Left cardiac atrium (tissue), 4 donors: Measurements from ENCODE around the gene SH3RF3. TPM values are rescaled to one million over a fixed set of nuclear protein-coding genes. Genes with fewer than 3 reads are reported as not detected.

ENCODE experiments used
- ATAC-seq, 2 donors: fragments of 200-7000 bp; cut with Tn5 transposase; one replicate each; pipeline ENCODE4 v1.9.1; 2020; ENCODE audit warnings: mild to moderate bottlenecking in 2 of 2, moderate library complexity in 2 of 2
- DNase-seq: peaks from one replicate; pipeline ENCODE4 v3.0.0-alpha.2; 2020
- intact Hi-C, 2 donors: fragments of 100-400 bp; cut with DNase I; formaldehyde crosslinking; loops; one replicate each; pipeline versions ENCODE4 v1.14.1 to v1.15.1; 2022 to 2023
- total RNA-seq, 2 donors: library from RNA; stranded (reverse); fragmentation: NEBNext Ultra II Directional; extraction: Animal tissue kit (Norgen Biotek cat#: 25700); gene quantifications; one replicate each; pipeline ENCODE4 v1.2.1, GENCODE V29; 2021
- donor health status: DM: no; HTN: yes; CAD: no.
- donor health status: DM: no; HTN: yes; CAD: no; lungs with severe emphysema.
- donor health status: DM: yes; HTN: yes; CAD: no.
- donor health status: Dilated cardiomyopathy.

The SH3RF3 gene
- total RNA-seq, 2 donors from 2014 or later, result 8.8 to 9.4 TPM

DNA sequence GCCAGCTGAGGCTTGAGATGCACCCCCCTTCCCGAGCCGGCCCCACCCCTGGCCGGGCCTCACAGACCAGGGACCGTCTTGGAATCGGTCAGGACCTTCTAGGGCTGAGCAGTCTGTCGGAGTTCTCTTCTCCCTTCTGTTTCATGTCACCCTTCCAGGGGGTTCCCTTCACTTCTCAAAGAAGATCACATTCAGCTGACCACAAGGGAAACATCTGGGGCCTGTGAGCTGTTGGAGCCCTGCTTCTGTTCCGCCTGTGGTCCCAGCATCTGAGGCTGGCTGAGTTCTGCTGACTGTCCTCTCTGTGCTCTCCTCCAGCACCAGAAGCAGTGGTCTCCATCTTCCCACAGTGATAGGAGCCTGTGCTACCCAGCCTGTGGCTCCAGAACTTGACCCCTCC, 378.2 kb downstream of the SH3RF3 start:
- intact Hi-C loops, result loop anchor here (5.0 to 10.0 kb wide), 3 partner anchors 122 to 380 kb away; partner anchors contain the start of gene SH3RF3 (in 1 of the 2)
- no peak for DNase-seq
- ATAC-seq, result no peak

DNA sequence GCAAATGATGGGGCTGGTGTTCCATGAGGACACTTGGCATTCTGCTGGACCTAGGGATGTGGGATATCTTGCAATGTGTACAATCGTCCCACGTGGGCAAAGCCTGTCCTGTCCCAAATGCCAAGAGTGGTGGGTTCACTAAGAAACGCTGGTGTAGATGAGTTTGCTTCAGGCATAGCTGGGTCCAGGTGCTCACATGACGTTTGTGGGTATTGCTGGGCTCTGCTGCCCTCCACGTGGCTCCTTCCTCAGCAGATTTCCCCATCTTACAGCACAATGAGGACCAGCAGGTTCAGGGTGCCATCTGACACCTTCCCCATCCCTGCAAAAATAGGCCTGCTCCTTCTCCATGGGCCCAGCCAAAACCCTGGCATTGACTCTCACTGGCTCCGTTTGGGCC, 378.8 kb downstream of the SH3RF3 start:
- intact Hi-C loops, result loop anchor here (5.0 to 10.0 kb wide), 3 partner anchors 123 to 381 kb away; partner anchors contain the start of gene SH3RF3 (in 1 of the 2)
- no peak for ATAC-seq
- DNase-seq, result no peak

DNA sequence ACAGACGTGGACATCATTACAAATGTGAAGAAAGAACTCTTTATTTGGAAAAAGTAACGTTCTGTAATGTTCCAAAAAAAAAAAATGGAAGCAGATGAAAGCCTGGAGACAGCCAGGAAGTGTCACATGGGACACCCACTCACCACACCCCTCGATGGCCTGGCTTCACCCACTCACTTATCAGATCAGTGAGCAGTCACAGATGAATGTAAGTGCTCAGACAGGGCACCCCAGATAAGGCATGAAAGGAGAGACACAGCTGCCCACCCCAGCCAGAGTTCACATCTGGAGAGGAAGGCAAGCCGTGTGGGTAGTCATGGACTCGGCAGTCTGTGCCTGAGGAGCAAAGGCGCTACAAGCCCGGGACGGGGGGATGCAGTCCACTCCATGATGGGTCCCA, 379.6 kb downstream of the SH3RF3 start:
- intact Hi-C loops, result loop anchor here (5.0 to 10.0 kb wide), 3 partner anchors 124 to 381 kb away; partner anchors contain the start of gene SH3RF3 (in 1 of the 2)
- no peak for DNase-seq
- no peak for ATAC-seq

- DNase-seq, result peak; percentile 82
- ATAC-seq, result peak; percentile 57 to 74
- intact Hi-C loops, result loop anchor here in 1 of 2 donors (1.0 to 10.0 kb wide), 3 partner anchors 223 to 656 kb away; no protein-coding TSS in a partner anchor
Measured at GRCh38 chr2:109510136-109511028, 381.4 kb downstream of the SH3RF3 start.

- no peak for DNase-seq
- no peak for ATAC-seq
- intact Hi-C loops, result loop anchor here in 1 of 2 donors (5.0 to 10.0 kb wide), 2 partner anchors 224 to 656 kb away; no protein-coding TSS in a partner anchor
Measured at GRCh38 chr2:109511168-109511567, 382.2 kb downstream of the SH3RF3 start.

GRCh38 chr2:109512076-109512475, 383.1 kb downstream of the SH3RF3 start:
- ATAC-seq, result no peak
- intact Hi-C loops, result loop anchor here in 1 of 2 donors (5.0 to 10.0 kb wide), 2 partner anchors 225 to 657 kb away; no protein-coding TSS in a partner anchor
- DNase-seq, result no peak

DNA sequence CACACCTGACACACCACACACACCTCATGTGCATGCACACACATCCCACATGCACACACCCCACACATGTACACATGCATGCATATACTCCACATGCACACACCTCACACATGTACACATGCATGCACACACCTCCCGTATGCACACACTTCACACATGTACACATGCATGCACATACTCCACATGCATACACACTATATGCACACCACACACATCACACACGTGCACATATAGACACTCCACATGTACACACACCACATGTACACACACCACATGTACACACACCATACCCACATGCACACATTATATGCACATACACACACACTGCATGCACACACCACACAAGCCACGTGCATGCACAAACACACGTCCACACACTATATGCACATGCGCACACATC, 384.2 kb downstream of the SH3RF3 start:
- intact Hi-C loops, result loop anchor here in 1 of 2 donors (5.0 to 10.0 kb wide), 2 partner anchors 226 to 658 kb away; no protein-coding TSS in a partner anchor
- no peak for DNase-seq
- ATAC-seq, result no peak

DNA sequence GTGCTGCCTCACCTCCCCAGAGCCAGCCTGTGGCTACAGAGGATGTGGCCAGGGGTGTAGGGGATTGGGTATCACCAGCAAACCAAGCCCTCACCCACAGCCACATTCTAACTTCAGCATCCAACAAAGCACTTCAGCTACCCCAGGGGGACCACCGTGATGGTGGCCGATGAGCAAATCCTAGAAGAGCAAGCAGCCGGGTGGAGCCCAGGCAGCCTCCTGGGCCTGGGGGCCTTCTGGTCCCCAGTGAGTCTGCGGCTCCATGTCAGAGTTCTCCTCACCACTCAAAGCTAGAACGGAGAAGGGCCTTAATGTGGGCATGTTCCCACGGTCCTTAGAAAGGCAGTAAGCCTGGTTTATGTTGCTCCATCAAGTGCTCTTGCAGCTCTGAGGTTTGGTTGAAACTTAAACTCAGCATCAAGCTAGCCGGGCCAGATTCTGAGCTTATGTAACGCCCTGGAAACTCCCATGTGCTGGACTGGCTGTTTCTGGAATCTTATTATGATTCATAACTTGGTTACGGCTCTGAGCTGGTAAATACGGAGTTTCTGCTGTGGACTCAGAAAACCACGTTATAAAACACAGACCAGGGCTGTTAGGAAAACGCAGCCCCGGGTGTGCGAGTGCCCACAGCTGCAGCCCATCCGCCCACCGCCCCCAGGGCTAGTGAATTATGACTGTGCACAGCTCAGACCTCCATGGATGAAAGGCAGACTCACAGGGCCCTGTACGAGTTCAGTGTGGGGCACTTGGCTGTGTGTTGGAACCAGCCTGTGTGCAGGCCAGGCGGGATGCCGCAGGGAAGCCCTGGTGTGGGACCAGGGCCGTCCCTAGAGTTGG, 385.0 kb downstream of the SH3RF3 start:
- ATAC-seq, result peak; percentile 74 to 76
- intact Hi-C loops, result loop anchor here in 1 of 2 donors (5.0 to 10.0 kb wide), 2 partner anchors 227 to 659 kb away; no protein-coding TSS in a partner anchor
- no peak for DNase-seq

- ATAC-seq (no peak), DNase-seq (no peak)
- intact Hi-C loops, result loop anchor here in 1 of 2 donors (5.0 to 10.0 kb wide), 2 partner anchors 228 to 660 kb away; no protein-coding TSS in a partner anchor
Measured at GRCh38 chr2:109514857-109515256, 385.9 kb downstream of the SH3RF3 start.

DNA sequence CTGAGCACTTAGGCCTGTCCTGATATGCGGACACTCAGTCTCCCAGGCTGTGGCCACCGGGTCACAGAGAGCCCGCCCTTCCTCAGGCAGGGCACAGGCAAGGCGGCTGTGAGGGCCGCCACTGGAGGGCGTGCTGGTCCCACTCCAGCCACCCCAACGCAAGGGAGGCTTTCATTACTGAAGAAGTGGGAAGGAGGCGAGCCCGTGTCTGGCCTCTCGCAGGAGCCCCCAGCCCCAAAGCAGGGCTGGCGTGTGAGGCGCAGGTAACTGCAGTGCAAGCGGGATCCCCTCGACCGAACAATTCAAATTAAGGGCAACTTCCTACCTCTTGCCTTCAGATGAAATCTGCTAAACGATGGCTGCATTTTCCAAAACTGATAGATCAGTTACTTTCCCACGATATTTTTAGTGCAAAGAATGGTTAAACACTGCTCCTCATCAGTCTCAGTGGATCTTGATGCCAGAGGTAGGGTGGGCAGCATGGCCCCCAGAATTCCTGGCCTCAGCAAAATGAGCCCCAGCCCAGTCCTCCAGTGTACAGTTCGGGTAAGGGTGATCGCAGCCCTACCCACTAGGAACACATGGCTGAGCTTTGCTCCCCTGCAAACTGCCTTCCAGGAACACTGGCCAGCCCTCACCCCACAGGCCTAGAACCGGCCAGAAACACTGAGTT, 387.6 kb downstream of the SH3RF3 start:
- intact Hi-C loops, result loop anchor here in 1 of 2 donors (10.0 kb wide), 1 partner anchor 662 kb away; no protein-coding TSS in a partner anchor
- ATAC-seq (peak; percentile 34 to 39), DNase-seq (no peak)

- no peak for ATAC-seq
- DNase-seq, result no peak
- intact Hi-C loops, result loop anchor here in 1 of 2 donors (10.0 kb wide), 1 partner anchor 663 kb away; no protein-coding TSS in a partner anchor
Measured at GRCh38 chr2:109517118-109517889, 388.3 kb downstream of the SH3RF3 start.

GRCh38 chr2:109519513-109519912, 390.5 kb downstream of the SH3RF3 start:
- no peak for DNase-seq
- no peak for ATAC-seq
- intact Hi-C loops, result loop anchor here in 1 of 2 donors (10.0 kb wide), 1 partner anchor 665 kb away; no protein-coding TSS in a partner anchor

DNA sequence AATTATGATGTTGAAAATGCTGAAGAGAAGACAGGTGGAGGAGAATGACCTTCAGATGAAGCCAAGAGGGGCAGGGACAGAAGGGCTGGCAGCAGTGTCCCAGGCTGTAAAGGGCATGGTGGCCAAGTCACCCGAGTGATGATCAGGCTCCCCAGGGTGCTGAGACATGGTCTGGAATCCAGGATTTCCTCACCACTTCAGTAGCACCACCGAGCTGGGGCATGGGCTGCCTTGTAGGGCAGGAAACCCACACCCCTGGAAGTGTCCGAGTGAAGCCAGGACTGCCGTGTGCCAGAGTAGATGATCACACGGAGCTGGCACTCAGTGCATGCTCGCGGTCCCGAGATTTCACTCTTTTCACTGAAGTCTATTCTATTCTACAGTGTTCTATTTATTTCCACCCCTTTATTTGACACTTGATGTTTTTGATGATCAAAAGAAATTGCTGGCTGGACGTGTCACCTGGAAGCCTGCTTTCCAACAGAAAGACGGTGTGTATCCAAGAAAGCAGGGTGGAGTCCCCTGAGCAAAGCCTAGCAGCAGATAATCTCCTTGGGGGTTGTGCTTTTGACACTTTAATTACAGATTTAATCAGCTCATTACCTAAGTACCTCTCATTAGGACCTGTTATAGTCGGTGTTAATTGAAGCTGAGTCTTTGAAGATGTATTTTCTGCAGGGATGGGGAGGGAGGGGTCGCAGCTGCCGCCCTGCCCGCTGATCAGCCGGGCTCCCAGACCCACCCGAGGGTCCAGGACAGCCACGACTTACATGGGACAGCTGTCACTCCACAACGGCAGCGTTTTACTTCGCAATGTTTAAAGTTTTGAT, 392.4 kb downstream of the SH3RF3 start:
- DNase-seq (no peak), ATAC-seq (peak in 1 of 2 donors; percentile 48)
- intact Hi-C loops, result no loop called here

- intact Hi-C loops, result no loop called here
- DNase-seq (no peak), ATAC-seq (no peak)
Measured at GRCh38 chr2:109522063-109522374, 393.0 kb downstream of the SH3RF3 start.

GRCh38 chr2:109523121-109523520, 394.1 kb downstream of the SH3RF3 start:
- DNase-seq, result no peak
- intact Hi-C loops, result no loop called here
- ATAC-seq, result no peak

DNA sequence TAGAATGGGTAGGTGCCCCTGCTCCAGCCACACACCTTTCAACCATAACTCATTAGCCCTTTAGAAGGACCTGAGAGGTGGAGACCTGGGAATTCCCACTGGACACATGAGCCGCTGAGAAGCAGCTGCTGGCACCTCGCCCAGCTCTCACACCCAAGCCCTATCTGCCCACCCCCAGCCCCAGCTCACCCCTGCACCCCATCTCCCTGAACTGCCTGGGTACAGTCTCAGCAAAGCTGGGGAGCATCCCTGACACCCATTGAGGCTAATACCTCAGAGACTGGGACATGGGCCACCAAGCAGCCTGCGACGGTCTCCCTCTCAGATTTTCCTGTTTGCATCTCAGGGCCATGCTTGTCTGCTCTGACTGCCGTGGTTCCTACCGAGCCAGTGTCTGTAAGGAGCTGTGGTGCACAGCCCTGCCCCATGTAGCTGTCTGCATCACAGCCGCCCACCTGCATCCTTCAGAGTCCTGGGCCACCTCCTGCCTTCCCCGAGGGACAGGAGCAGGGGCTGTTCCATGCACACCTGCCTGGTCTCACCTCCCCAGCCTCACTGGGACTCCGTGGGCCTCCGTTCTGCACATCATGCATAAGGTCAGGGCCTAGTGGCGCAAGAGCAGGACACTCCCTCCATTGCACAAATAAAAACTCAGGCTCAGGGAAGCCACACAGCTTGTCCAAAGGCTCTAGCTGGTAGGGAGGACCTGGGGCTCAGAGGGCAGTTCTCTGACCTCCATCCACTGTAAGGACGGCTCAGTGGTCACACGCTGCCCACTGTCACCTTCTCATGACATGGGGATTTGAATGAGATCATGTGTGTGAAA, 394.7 kb downstream of the SH3RF3 start:
- DNase-seq, result no peak
- no peak for ATAC-seq
- intact Hi-C loops, result no loop called here
